ENCODE measurements around the gene GIPC2. TPM values are rescaled to one million over a fixed set of nuclear protein-coding genes. Genes with fewer than 3 reads are reported as not detected.

The GIPC2 gene
- polyA plus RNA-seq, 4 donors = 30.1 to 99.8 (median 51.9) TPM

GRCh38 chr1:78051005-78051404, 5.2 kb downstream of the GIPC2 start:
- WGBS, 3 donors = 89 to 95% (median 92%) methylated on average over 2 of the region's 2 CpGs
- FAIRE-seq (no peak), DNase-seq (no peak)
- H3K9me3 ChIP-seq (ENCODE audit: control insufficient read depth in 2 of 2, insufficient read depth in 1 of 2, low read depth in 1 of 2, low read length in 1 of 2) = no peaks in the 10 kb centered on the region
- H3K36me3 ChIP-seq (ENCODE audit: control insufficient read depth in 3 of 3, insufficient read depth in 2 of 3, low read depth in 1 of 3, low read length in 3 of 3) = peaks cover 0 to 7% (median 0%) of the 10 kb centered on the region in 3 donors
- peaks cover 0 to 10% (median 3%) of the 10 kb centered on the region in 3 donors for H3K27me3 ChIP-seq (ENCODE audit: control insufficient read depth in 3 of 3, insufficient read depth in 3 of 3, low read length in 3 of 3)
- no peak overlapping the region for H3K4me3 ChIP-seq (ENCODE audit: low read depth in 1 of 3, low read length in 3 of 3)
- peaks cover 0 to 7% (median 2%) of the 10 kb centered on the region in 3 donors for H3K4me1 ChIP-seq (ENCODE audit: control insufficient read depth in 3 of 3, insufficient read depth in 2 of 3, low read depth in 1 of 3, low read length in 2 of 3)
- no peak overlapping the region for H3K27ac ChIP-seq (ENCODE audit: low read depth in 1 of 3, low read length in 2 of 3)

GRCh38 chr1:78052685-78053405, 7.1 kb downstream of the GIPC2 start:
- H3K27me3 ChIP-seq (ENCODE audit: control insufficient read depth in 3 of 3, insufficient read depth in 3 of 3, low read length in 3 of 3) = no peaks in the 10 kb centered on the region
- peak overlapping the region in 1 of 3 donors; percentile 17 for H3K27ac ChIP-seq (ENCODE audit: low read depth in 1 of 3, low read length in 2 of 3)
- H3K36me3 ChIP-seq (ENCODE audit: control insufficient read depth in 3 of 3, insufficient read depth in 2 of 3, low read depth in 1 of 3, low read length in 3 of 3) = peaks cover 0 to 7% (median 0%) of the 10 kb centered on the region in 3 donors
- DNase-seq = no peak
- H3K4me3 ChIP-seq (ENCODE audit: low read depth in 1 of 3, low read length in 3 of 3) = no peak overlapping the region
- H3K4me1 ChIP-seq (ENCODE audit: control insufficient read depth in 3 of 3, insufficient read depth in 2 of 3, low read depth in 1 of 3, low read length in 2 of 3) = peaks cover 0 to 7% (median 2%) of the 10 kb centered on the region in 3 donors
- WGBS, 3 donors = 55 to 72% (median 62%) methylated on average over 2 of the region's 2 CpGs
- FAIRE-seq = no peak
- H3K9me3 ChIP-seq (ENCODE audit: control insufficient read depth in 2 of 2, insufficient read depth in 1 of 2, low read depth in 1 of 2, low read length in 1 of 2) = no peaks in the 10 kb centered on the region

- DNase-seq (no peak), FAIRE-seq (no peak)
- H3K27me3 ChIP-seq (ENCODE audit: control insufficient read depth in 3 of 3, insufficient read depth in 3 of 3, low read length in 3 of 3) = no peaks in the 10 kb centered on the region
- H3K4me3 ChIP-seq (ENCODE audit: low read depth in 1 of 3, low read length in 3 of 3) = no peak overlapping the region
- 93 to 100% (median 100%) methylated on average over 2 of the region's 2 CpGs for WGBS, 3 donors
- H3K4me1 ChIP-seq (ENCODE audit: control insufficient read depth in 3 of 3, insufficient read depth in 2 of 3, low read depth in 1 of 3, low read length in 2 of 3) = peaks cover 0 to 7% (median 2%) of the 10 kb centered on the region in 3 donors
- no peaks in the 10 kb centered on the region for H3K9me3 ChIP-seq (ENCODE audit: control insufficient read depth in 2 of 2, insufficient read depth in 1 of 2, low read depth in 1 of 2, low read length in 1 of 2)
- peaks cover 0 to 7% (median 0%) of the 10 kb centered on the region in 3 donors for H3K36me3 ChIP-seq (ENCODE audit: control insufficient read depth in 3 of 3, insufficient read depth in 2 of 3, low read depth in 1 of 3, low read length in 3 of 3)
- H3K27ac ChIP-seq (ENCODE audit: low read depth in 1 of 3, low read length in 2 of 3) = peak overlapping the region in 1 of 3 donors; percentile 17
Observed at GRCh38 chr1:78053498-78053897, 7.7 kb downstream of the GIPC2 start.

- Histone ChIP-seq H3K4me1 (ENCODE audit: control insufficient read depth in 3 of 3, insufficient read depth in 2 of 3, low read depth in 1 of 3, low read length in 2 of 3) (peaks cover 0 to 7% (median 2%) of the 10 kb centered on the region in 3 donors), H3K36me3 (ENCODE audit: control insufficient read depth in 3 of 3, insufficient read depth in 2 of 3, low read depth in 1 of 3, low read length in 3 of 3) (peaks cover 0 to 9% (median 0%) of the 10 kb centered on the region in 3 donors), H3K4me3 (ENCODE audit: low read depth in 1 of 3, low read length in 3 of 3) (no peak overlapping the region), H3K27ac (ENCODE audit: low read depth in 1 of 3, low read length in 2 of 3) (no peak overlapping the region), H3K27me3 (ENCODE audit: control insufficient read depth in 3 of 3, insufficient read depth in 3 of 3, low read length in 3 of 3) (no peaks in the 10 kb centered on the region), H3K9me3 (ENCODE audit: control insufficient read depth in 2 of 2, insufficient read depth in 1 of 2, low read depth in 1 of 2, low read length in 1 of 2) (no peaks in the 10 kb centered on the region)
- DNase-seq (no peak), FAIRE-seq (no peak)
Observed at GRCh38 chr1:78054559-78054958, 8.8 kb downstream of the GIPC2 start.

GRCh38 chr1:78054972-78055371, 9.2 kb downstream of the GIPC2 start:
- H3K4me1 ChIP-seq (ENCODE audit: control insufficient read depth in 3 of 3, insufficient read depth in 2 of 3, low read depth in 1 of 3, low read length in 2 of 3) = peaks cover 0 to 7% (median 2%) of the 10 kb centered on the region in 3 donors
- peaks cover 0 to 10% (median 0%) of the 10 kb centered on the region in 3 donors for H3K36me3 ChIP-seq (ENCODE audit: control insufficient read depth in 3 of 3, insufficient read depth in 2 of 3, low read depth in 1 of 3, low read length in 3 of 3)
- FAIRE-seq (no peak), DNase-seq (no peak)
- H3K27me3 ChIP-seq (ENCODE audit: control insufficient read depth in 3 of 3, insufficient read depth in 3 of 3, low read length in 3 of 3) = no peaks in the 10 kb centered on the region
- H3K4me3 ChIP-seq (ENCODE audit: low read depth in 1 of 3, low read length in 3 of 3) = no peak overlapping the region
- peak overlapping the region in 1 of 3 donors; percentile 85 for H3K27ac ChIP-seq (ENCODE audit: low read depth in 1 of 3, low read length in 2 of 3)
- no peaks in the 10 kb centered on the region for H3K9me3 ChIP-seq (ENCODE audit: control insufficient read depth in 2 of 2, insufficient read depth in 1 of 2, low read depth in 1 of 2, low read length in 1 of 2)
- WGBS, 3 donors = 44 to 73% (median 49%) methylated on average over 2 of the region's 2 CpGs

- WGBS, 3 donors = 9 to 58% (median 18%) methylated on average over 3 of the region's 3 CpGs
- Histone ChIP-seq H3K27ac (ENCODE audit: low read depth in 1 of 3, low read length in 2 of 3) (peak overlapping the region in 1 of 3 donors; percentile 85), H3K4me3 (ENCODE audit: low read depth in 1 of 3, low read length in 3 of 3) (no peak overlapping the region), H3K9me3 (ENCODE audit: control insufficient read depth in 2 of 2, insufficient read depth in 1 of 2, low read depth in 1 of 2, low read length in 1 of 2) (no peaks in the 10 kb centered on the region), H3K27me3 (ENCODE audit: control insufficient read depth in 3 of 3, insufficient read depth in 3 of 3, low read length in 3 of 3) (no peaks in the 10 kb centered on the region), H3K4me1 (ENCODE audit: control insufficient read depth in 3 of 3, insufficient read depth in 2 of 3, low read depth in 1 of 3, low read length in 2 of 3) (peaks cover 0 to 7% (median 2%) of the 10 kb centered on the region in 3 donors), H3K36me3 (ENCODE audit: control insufficient read depth in 3 of 3, insufficient read depth in 2 of 3, low read depth in 1 of 3, low read length in 3 of 3) (peaks cover 0 to 8% (median 0%) of the 10 kb centered on the region in 3 donors)
- FAIRE-seq (no peak), DNase-seq (peak; percentile 28 to 66)
Observed at GRCh38 chr1:78055565-78056132, 9.9 kb downstream of the GIPC2 start.

GRCh38 chr1:78058670-78059069, 12.9 kb downstream of the GIPC2 start:
- Histone ChIP-seq H3K4me1 (ENCODE audit: control insufficient read depth in 3 of 3, insufficient read depth in 2 of 3, low read depth in 1 of 3, low read length in 2 of 3) (peaks cover 0 to 4% (median 0%) of the 10 kb centered on the region in 3 donors), H3K27me3 (ENCODE audit: control insufficient read depth in 3 of 3, insufficient read depth in 3 of 3, low read length in 3 of 3) (no peaks in the 10 kb centered on the region), H3K36me3 (ENCODE audit: control insufficient read depth in 3 of 3, insufficient read depth in 2 of 3, low read depth in 1 of 3, low read length in 3 of 3) (peaks cover 0 to 6% (median 0%) of the 10 kb centered on the region in 3 donors), H3K9me3 (ENCODE audit: control insufficient read depth in 2 of 2, insufficient read depth in 1 of 2, low read depth in 1 of 2, low read length in 1 of 2) (no peaks in the 10 kb centered on the region), H3K4me3 (ENCODE audit: low read depth in 1 of 3, low read length in 3 of 3) (no peak overlapping the region), H3K27ac (ENCODE audit: low read depth in 1 of 3, low read length in 2 of 3) (no peak overlapping the region)
- DNase-seq = no peak
- 79 to 80% (median 79%) methylated on average over 4 of the region's 4 CpGs for WGBS, 3 donors
- FAIRE-seq = no peak

GRCh38 chr1:78060857-78061563, 15.2 kb downstream of the GIPC2 start:
- 67 to 94% (median 78%) methylated on average over 4 of the region's 4 CpGs for WGBS, 3 donors
- Histone ChIP-seq H3K9me3 (ENCODE audit: control insufficient read depth in 2 of 2, insufficient read depth in 1 of 2, low read depth in 1 of 2, low read length in 1 of 2) (no peaks in the 10 kb centered on the region), H3K27me3 (ENCODE audit: control insufficient read depth in 3 of 3, insufficient read depth in 3 of 3, low read length in 3 of 3) (no peaks in the 10 kb centered on the region), H3K4me3 (ENCODE audit: low read depth in 1 of 3, low read length in 3 of 3) (no peak overlapping the region), H3K27ac (ENCODE audit: low read depth in 1 of 3, low read length in 2 of 3) (peak overlapping the region in 1 of 3 donors; percentile 1), H3K4me1 (ENCODE audit: control insufficient read depth in 3 of 3, insufficient read depth in 2 of 3, low read depth in 1 of 3, low read length in 2 of 3) (no peaks in the 10 kb centered on the region), H3K36me3 (ENCODE audit: control insufficient read depth in 3 of 3, insufficient read depth in 2 of 3, low read depth in 1 of 3, low read length in 3 of 3) (peaks cover 0 to 3% (median 0%) of the 10 kb centered on the region in 3 donors)
- DNase-seq (no peak), FAIRE-seq (no peak)

Measured in small intestine (tissue), 7 donors.